GM19238 (cell line): ENCODE data around the gene NR1I3.
"Not testable (repeated sequence)": the region's sequence is repeated elsewhere in the genome, so short reads cannot be mapped to it uniquely, and the experiment has no call there.

Experiments used
- DNase-seq: peaks from one replicate; pipeline ENCODE4 v3.0.0; 2011; ENCODE audit warnings: low spot score; ENCODE audit not compliant: insufficient read length

Gene NR1I3, protein sequence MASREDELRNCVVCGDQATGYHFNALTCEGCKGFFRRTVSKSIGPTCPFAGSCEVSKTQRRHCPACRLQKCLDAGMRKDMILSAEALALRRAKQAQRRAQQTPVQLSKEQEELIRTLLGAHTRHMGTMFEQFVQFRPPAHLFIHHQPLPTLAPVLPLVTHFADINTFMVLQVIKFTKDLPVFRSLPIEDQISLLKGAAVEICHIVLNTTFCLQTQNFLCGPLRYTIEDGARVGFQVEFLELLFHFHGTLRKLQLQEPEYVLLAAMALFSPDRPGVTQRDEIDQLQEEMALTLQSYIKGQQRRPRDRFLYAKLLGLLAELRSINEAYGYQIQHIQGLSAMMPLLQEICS

DNA sequence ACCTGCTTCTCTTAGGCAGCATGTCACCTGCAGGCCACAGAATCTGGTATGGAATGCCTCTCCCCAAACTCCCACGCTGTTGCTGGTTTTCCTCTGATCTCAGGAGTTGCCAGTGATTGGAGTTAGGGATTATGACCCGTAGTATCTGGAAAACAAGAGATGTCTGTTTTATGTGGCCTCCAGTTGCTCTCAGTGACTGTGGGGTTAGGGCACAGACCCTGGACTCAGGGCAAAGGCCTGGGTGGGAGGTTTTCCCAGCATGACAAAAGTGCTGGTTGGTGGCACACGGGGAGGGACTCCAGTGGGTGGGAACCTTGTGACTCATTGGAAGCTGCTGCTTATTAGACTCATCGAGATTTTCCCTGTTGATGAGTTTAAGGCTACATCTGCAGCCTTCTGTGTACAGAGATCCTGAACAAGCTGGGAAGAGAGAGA, at the start of gene NR1I3:
Gene NR1I3 (minus strand): TSS at position 165 of the 435 bp plus-strand sequence. CDS start 1,638 bp downstream, outside the sequence.
- DNase-seq, result no peak

DNA sequence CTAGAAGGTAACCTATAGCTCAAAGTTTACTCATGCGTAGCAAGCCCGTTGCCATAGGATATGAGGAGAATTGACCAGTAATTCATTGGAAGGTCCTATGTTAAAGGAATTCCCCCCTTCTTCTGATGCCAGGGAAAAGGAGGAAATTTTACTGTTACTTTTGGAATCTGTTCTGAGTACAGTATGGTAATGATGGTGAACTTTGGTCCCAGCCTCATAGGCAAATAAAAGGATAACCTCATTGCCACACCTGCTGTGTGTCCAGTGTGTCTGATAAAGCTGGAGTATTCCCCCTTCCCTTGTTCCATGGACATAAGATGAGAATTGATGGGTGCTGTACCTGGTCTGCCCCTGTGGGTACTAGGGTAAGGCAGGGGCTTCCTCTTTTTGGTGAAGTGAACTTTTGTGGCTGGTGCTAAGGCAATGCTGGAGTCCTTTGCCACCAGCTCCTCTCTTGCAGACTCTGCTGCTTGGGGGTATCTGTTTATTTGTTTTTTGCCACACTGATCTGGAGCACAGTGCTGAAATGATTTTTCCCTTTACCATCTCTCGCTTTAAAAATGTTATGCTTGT, 49.6 kb upstream of the NR1I3 start:
- no peak for DNase-seq

DNA sequence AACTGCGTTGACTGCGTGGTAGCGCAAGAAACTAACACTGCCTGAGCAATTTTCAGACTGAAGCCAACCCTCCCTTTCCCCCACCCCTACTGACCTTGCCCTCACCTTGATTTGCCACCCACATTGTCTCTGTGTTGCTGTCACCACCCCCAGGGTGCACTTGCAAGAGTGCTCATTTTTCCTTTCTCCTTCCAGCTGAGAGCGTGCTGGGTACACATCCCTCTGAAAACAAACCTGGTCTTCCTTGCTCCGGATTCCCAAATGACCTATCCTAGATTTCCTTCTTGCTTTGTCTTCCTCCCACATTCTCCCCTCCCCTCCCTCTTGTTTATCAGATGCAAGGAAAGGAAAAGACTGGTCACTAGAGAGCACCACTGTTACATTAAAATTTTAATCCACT, 47.5 kb upstream of the NR1I3 start:
- DNase-seq, result no peak

DNA sequence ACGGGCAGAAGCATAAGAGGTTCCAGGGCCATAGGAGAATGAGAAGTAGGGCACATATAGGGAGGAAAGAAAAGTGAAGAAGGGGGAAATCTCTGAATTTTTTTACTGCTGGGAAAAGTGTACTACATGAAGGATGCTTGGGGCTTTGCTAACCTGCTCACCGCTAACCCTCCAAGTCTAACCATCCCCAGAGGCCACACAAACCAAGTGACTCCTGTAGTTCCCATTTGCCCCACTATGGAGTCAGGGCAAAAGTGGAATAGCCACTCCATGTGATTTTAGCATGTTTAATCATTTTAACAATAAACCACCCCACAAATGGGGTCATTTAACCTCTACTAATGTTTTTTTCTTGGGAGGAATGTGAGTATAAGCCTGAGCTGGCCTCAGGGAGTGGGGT, 47.1 kb upstream of the NR1I3 start:
- no peak for DNase-seq

DNA sequence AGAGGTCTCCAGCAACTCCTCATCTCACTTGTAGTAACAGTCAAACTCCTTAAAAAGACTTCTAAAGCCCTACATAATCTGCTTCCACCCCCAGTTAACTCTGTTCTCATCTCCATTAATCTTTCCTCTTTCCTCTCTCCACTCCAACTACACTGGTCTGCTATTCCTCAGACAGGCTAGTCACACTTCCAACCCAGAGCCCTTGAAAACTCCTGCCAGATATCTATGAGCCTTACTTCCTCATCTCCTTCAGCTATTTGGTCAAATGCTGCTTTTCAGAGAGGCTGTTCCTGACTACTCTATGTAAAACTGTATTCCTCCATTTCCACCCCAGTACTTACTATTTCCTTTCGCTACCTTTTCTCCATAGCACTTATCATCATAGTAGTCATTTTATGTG, 45.0 kb upstream of the NR1I3 start:
- DNase-seq, result no peak

DNA sequence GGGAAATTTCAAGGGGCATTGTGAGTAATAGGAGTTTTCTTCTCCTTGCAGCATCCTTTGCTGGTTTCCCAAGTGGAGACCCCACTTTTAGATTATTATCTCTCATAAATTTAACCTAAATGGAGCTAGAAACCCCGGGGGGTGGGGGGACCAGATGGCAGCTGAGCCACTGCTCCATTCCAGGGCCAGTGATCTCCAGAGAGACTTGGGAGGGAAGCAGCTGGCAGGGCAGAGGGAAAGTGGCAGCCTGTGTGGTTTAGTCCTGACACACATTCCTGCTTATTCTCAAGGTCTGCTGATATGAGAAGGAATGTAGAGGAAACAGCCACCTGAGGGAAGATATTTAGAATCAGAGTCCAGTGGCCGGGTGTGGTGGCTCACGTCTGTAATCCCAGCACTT, 36.9 kb upstream of the NR1I3 start:
- DNase-seq, result no peak

DNA sequence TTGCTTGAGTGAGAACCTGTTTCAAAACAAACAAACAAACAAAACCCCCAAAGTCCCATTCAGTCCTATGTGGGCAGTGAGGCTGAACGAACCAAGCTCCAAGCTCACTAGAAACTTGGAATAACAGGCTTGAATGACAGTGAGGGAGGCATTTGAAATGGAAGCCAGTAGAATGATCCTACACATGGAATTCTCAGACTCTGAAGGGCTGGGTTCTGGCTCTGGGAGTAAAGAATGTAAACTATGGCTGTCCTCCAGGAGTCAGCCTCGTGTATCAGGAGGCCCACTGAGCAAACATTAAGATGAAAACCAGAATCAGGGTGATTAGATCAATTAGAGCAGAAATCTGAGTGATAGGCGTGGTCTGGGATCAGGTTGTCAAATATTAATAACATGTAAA, 35.4 kb upstream of the NR1I3 start:
- no peak for DNase-seq

DNA sequence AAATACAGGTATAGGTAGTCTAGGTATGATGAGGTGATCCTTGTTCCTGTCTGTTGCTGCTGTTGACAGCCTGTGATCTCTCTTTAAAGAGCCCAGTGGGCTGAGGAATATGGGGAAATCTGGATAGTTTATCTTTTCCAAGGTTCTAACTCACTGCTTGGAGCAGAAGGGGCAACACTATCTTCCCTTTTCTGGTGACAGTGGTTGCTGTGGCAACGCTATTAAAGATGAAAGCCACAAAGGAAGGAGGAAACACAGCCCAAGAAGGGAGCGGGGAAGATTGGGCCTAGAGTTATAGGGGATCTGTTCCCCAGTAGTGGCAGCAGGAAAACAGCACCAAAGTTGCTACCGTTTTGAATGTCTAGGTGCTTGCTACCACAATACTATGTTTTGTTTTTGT, 29.3 kb upstream of the NR1I3 start:
- no peak for DNase-seq

DNA sequence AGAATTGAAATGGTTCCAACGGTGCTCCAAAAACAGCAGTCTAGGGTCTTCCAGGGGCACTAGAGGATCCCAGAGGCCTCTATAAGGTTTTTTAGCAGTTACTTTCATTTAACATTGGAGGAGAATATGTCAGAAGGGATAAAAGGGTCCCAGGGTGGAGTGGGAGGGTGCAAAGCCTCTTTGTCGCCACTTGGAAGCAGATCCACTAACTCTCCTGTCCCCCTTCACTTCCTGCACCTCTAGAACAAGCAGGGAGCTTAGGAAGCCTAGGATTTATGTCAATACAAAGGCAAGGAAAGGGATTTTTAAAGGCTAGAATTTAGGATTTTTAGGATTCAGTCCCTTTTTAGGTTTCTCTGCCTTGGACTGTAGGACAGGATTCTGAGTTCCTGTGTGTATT, 28.8 kb upstream of the NR1I3 start:
- no peak for DNase-seq

DNA sequence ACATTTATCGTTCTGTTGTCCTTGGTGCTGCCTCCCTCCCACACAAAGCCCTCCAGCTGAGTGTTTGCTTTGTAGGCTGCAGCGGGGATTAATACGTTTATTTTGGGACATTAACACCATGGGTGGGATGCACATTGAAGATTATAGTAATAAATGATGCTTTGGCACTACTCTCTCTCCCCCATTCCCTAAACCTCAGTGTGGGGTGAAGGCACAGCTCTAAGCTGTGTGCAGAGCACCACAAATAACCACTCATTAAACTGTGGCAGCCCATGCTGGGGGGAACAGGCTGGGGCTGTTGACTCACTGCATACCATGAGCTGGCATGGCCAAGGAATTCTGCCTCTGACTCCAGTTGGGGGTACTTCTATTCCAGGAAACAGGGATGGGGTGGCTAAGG, 28.2 kb upstream of the NR1I3 start:
- no peak for DNase-seq

DNA sequence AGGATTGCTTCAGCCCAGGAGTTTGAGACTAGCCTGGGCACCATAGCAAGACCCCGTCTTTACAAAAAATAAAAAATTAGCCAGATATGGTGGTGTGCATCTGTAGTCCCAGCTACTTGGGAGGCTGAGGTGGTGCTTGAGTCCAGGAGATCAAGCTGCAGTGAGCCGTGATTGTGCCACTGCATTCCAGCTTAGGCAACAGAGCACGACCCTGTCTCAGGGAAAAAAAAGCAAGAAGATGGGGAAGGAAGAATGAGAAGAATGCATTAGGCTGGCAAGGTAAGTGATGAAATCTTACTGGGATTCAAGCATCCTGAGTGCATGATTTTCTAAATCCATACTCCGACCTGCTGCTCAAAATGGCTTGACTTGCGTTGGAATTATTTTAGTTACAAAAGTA, 27.3 kb upstream of the NR1I3 start:
- no peak for DNase-seq

DNA sequence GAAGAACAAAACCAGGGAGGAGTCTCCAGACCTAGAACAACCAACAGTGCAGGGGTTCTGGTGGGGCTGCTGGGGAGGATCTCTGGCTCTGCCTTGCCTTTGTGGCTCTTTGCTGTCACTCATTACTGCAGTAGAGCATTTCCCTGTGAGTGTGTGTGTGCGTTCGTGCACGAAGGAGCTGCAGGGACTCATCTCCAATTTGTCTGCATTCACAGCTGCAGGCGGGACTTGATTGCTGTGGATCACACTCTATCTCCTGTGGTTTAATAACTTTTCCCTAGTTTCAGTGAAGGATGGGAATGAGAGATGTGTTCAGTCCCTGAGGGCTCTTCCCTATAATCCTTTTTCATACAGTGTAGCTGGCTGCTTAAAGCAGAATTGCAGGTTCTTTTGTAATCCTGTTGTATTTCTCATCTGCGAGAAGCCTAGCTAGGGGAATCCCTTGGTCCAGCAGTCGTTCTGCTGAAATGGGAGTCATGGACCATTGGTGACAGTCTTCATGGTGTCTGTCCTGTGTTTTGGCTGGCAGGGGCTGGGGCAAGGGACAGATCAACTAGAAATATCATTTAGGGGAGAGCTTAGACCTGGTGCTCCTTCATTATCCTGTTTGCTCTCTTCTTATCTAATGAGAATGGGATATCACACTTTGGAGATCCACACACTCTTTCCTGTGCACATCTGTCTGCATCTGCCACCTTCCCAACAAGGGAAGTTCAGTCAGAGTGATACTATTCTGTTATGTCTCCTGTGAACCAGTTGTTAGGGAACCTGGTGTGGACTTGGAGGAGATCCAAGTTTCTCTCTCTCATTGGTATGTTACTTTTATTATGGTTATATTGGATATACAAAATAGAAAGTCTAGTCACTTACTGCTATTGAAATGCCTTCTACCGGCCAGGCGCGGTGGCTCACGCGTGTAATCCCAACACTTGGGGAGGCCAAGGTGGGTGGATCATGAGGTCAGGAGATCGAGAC, 23.5 kb upstream of the NR1I3 start:
- DNase-seq, result no peak

DNA sequence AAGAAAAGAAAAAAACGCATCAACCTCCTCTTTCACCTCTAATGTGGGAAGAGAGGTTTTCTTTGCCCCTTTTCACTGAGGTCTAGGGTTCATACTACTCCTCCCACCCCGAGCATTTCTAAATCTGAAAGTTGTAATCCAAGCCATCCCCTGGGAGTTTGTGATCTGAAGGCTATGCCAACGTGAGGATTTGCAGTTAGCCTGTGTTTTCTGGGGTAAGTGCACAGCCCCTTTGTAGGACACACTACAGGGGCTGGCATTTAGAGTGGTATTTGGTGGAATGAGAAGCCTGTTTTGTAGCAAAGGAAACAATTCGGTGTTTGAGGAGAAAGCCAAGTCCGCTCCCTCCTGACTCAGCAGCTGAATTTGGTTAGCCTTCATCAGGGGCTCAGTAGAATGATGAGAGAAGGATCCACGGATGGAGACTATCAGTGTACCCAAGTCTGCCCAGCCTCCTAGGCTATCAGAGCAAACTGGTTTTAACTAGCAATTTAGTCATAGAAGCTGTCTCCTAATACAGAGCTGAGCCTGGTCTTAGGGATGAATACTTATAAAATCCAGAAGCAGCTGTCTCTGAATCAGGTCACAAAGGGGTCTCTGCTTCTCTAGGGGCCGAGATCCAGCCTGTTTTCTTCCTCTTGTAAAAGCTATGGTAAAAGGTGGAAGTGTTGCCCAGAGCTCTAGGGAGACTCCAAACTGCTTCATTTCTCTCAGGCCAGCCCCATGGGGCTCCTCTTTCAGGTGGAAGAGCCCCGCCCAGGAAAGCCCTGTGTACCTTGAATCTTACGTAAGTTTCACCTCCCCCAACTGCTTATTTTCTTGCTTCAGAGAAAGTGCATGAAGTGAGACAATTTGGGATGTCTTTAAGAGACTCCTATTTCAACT, 22.6 kb upstream of the NR1I3 start:
- no peak for DNase-seq

DNA sequence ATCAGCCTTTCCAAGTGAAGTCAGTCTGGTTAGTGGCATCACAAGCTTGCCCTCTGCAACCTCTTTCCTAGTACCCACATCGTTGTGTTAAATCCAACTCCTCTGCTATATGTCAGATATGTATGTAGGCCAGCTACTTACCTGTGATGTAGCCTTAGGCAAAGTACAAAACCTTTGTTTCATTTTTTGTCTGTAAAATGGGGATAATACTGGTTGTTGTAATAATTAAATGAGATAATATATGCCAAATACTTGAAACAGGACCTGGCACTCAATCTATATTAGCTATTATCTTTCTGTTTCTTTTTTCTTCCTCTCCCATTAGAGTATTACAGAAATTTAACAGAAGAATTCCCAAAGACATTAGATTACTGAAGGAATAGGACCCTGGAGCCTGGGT, 21.8 kb upstream of the NR1I3 start:
- no peak for DNase-seq

DNA sequence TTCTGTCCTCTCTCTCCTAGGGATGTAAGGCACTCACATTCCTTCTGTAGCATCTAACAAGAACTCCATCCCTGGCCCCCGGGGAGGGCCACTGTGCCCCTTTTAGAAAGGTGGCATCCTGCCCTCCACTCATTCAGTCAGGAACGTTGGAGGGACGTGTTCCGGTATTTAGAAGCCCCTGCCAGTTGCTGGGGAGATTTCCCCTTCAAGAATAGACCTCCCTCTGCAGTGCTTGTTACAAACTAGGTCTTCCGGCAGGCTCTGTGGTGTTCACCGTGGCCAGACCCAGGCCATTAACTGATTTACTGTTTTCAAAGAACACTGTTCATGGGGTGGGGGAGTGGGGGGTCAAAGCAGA, 21.3 kb upstream of the NR1I3 start:
- no peak for DNase-seq

DNA sequence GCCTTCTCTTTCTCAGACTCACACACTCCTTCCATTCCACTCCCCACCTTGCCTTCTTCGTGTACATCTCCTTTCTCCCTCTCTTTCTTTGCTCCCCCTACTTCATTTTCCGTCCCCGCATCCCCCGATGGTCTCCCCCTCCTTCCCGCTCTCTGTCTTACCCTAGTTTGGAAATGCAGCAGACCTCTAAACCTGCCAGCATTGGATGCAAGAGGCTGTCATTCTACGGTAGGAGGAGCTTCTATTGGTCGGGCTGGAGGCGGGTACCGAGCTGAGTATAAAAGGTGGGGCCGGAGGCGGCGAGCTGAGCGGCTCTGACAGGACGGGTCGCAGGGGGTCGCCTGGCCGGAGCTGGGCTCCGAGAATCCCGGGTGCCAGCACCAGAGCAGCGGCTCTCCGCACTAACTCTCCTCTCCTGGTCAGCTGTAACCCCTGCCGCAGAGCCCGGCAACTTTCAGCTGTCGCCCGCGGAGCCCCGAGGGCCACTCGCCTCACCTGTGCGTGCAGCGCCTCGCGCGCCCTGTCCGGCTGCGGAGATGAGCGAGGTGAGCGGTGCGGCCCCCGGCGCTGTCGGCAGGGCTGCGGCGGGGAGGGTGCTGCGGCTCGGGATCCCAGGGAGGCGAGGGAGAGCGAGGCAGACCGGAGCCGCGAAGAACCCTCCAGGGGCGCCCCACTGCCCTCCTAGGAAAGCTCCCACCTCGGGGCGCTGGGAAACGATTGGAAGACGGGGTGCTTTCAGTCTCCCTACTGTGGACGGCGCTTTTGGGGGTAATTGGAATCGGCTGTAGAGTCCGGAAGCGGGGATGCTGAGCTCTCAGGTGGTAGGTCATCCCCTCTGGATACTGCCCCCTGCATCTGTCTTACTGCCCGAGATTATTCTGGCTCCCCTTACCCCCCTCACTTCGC, 20.7 kb upstream of the NR1I3 start, which contains the start of gene PCP4L1:
Gene PCP4L1 (plus strand): TSS at position 307 of the 906 bp plus-strand sequence. CDS start 230 bp downstream, at position 537.
- peak; percentile 64 for DNase-seq

DNA sequence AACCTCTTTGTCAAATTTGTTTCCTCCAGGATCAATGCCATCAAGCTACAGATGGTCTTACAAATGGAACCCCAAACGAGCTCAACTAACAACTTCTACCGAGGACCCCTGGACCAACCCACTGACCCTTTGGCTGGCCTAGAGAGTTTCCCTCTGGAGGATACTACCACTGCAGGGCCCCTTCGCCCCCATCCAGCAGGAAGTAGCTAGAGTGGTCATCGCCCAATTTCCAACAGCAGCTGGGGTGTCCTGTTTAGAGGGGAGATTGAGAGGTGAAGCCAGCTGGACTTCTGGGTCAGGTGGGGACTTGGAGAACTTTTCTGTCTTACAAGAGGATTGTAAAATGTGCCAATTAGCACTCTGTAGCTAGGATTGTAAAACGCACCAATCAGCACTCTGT, 19.1 kb upstream of the NR1I3 start:
- DNase-seq, result not testable (repeated sequence)

DNA sequence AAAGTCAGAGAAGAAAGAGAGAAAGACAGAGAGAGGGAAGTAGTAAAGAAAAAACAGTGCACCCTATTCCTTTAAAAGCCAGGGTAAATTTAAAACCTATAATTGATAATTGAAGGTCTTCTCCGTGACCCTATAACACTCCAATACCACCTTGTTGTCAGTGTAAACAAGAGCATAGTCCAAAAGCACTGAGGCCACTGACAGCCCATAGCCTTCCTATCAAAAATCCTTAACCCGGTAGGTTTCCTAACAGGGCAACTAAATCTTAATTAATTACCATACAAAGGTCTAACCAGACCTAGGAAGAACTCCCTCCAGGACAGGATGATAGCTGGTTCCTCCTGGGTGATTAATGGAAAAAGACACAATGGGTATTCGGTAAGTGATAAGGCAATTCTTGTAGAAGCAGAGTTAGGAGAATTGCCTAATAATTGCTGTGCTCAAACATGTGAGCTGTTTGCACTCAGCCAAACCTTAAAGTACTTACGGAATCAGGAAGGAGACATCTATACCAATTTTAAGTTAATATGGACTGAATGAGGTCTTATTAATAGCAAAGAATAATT, 18.0 kb upstream of the NR1I3 start:
- not testable (repeated sequence) for DNase-seq

DNA sequence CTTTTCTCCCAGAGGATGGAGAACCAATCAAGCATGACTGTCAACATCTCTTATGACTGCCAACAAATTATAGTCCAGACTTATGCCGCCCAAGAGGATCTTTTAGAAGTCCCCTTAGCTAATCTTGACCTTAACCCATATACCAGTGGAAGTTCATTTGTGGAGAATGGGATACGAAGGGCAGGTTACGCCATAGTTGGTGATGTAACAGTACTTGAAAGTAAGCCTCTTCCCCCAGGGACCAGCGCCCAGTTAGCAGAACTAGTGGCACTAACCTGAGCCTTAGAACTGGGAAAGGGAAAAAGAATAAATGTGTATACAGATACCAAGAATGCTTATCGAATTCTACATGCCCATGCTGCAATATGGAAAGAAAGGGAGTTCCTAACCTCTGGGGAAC, 17.3 kb upstream of the NR1I3 start:
- DNase-seq, result not testable (repeated sequence)

DNA sequence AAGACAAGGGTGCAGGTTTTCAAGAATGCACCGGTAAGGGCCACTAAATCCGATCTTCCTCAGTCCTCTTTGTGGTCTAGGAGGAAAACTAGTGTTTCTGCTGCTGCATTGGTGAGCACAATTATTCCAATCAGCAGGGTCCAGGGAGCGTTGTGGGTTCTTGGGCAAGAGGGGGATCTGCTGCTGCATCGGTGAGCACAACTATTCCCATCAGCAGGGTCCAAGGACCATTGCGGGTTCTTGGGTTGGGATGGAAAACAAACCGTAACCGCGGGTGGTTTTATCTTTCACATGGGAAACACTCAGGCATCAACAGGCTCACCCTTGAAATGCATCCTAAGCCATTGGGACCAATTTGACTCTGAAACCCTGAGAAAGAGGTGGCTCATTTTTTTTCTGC, 13.6 kb upstream of the NR1I3 start:
- DNase-seq, result no peak
